ENCODE measurements around the gene NIP7. TPM values are rescaled to one million over a fixed set of nuclear protein-coding genes. Genes with fewer than 3 reads are reported as not detected.

Gene NIP7
- total RNA-seq, 1 experiment from 2014 or later = 25.4 TPM

DNA sequence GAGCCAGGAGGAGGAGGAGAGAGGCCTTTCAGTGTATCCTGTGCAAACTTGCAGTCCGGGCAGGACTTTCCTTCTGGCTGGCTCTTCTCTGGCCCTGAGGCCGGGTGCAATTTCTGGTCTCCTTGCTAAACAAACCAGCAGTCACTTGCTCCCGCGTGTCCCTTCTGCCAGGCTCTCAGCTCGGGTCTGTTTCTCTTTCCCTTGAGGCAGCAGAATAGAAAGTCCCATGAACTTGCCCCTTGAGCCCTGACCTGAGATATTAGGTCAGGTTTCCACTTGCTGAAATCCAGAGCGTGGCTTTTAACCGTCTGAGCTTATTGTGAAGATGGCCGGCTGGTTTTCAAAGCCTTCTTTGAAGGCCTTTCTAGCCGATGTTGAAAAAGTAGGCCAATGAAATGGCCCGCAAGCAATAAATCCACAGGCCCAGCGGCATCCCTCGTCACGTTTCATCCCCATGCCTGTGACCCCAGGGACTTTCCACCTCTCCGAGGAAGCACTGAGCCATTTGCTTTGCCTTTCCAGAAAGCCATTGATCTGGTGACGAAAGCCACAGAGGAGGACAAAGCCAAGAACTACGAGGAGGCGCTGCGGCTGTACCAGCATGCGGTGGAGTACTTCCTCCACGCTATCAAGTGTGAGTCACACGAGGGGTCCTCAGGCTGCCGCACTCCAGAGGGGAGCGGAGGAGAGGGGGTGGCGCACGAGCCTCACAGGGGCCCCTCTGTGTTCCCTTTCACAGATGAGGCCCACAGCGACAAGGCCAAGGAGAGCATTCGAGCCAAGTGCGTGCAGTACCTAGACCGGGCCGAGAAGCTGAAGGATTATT lies 23.9 kb upstream of the NIP7 start:
- Histone ChIP-seq H3K9me2 (replicated peaks; ENCODE audit: low read length) (no peaks in the 10 kb centered on the region), H3K4me2 (ENCODE audit: low read length) (no peak overlapping the region), H3K27ac (ENCODE audit: low read length) (no peak overlapping the region), H3K79me2 (ENCODE audit: low read length) (peaks cover 32% of the 10 kb centered on the region), H3K4me3 (ENCODE audit: low read length) (no peak overlapping the region), H3F3A (ENCODE audit: low read length, unreplicated experiment) (no peaks in the 10 kb centered on the region), H3K4me1 (ENCODE audit: insufficient read depth, low read length) (no peaks in the 10 kb centered on the region), H4K20me1 (ENCODE audit: low read length) (no peaks in the 10 kb centered on the region), H3K9ac (ENCODE audit: low read length) (no peak overlapping the region), H3K9me3 (ENCODE audit: low read length) (no peaks in the 10 kb centered on the region), H3K27me3 (ENCODE audit: low read length) (no peaks in the 10 kb centered on the region), H3K36me3 (ENCODE audit: low read depth, low read length) (peaks cover 14% of the 10 kb centered on the region; the same call in 1 of the 2 replicates), H2AFZ (ENCODE audit: low read length) (no peak overlapping the region)
- no peak for ATAC-seq
- ChIA-PET CTCF (no interaction called here), POLR2A (ENCODE audit: unreplicated experiment) (no interaction called here)
- TF ChIP-seq, protein P1, sequence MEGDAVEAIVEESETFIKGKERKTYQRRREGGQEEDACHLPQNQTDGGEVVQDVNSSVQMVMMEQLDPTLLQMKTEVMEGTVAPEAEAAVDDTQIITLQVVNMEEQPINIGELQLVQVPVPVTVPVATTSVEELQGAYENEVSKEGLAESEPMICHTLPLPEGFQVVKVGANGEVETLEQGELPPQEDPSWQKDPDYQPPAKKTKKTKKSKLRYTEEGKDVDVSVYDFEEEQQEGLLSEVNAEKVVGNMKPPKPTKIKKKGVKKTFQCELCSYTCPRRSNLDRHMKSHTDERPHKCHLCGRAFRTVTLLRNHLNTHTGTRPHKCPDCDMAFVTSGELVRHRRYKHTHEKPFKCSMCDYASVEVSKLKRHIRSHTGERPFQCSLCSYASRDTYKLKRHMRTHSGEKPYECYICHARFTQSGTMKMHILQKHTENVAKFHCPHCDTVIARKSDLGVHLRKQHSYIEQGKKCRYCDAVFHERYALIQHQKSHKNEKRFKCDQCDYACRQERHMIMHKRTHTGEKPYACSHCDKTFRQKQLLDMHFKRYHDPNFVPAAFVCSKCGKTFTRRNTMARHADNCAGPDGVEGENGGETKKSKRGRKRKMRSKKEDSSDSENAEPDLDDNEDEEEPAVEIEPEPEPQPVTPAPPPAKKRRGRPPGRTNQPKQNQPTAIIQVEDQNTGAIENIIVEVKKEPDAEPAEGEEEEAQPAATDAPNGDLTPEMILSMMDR (conservative IDR thresholded peaks at IDR 0.05; ENCODE audit: low read depth, low read length) = no peak
- TF ChIP-seq EZH2 (IDR thresholded peaks at IDR 0.05; ENCODE audit: low read length, unreplicated experiment) (no peak), EZH2phosphoT487 (IDR thresholded peaks at IDR 0.05; ENCODE audit: borderline replicate concordance, low read length) (no peak)
- no TSS peak for BruUV-seq (replicated peaks)
- DNase-seq = no peak
- intact Hi-C loops (cut with micrococcal nuclease) = no loop called here

DNA sequence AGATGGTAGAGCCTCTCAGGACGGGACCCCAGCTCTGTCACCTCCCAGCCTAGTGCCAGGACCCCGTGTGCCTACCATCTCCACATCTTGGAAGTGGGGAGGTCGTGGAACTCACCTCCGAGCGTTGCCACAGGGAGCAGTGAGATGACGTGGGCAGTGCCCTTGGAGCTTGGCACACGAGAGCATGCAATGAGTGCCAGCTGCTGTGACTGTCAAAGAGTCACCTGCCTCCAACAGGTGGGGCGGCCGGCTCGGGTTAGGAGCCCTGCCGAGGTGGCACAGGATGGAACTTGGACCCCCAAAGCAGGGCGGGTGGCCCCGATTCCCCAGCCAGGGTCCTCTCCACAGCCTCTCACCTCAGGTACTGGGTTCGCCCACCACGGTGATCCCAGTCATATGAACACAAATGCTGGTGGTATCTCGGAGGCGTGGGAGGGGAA lies 23.0 kb upstream of the NIP7 start:
- Histone ChIP-seq H3K36me3 (ENCODE audit: low read depth, low read length) (peaks cover 22% of the 10 kb centered on the region; the same call in 1 of the 2 replicates), H3K79me2 (ENCODE audit: low read length) (peaks cover 30% of the 10 kb centered on the region), H3K4me1 (ENCODE audit: insufficient read depth, low read length) (no peaks in the 10 kb centered on the region), H3K9me3 (ENCODE audit: low read length) (no peaks in the 10 kb centered on the region), H4K20me1 (ENCODE audit: low read length) (no peaks in the 10 kb centered on the region), H3K9me2 (replicated peaks; ENCODE audit: low read length) (no peaks in the 10 kb centered on the region), H3F3A (ENCODE audit: low read length, unreplicated experiment) (no peaks in the 10 kb centered on the region), H3K27me3 (ENCODE audit: low read length) (no peaks in the 10 kb centered on the region), H3K9ac (ENCODE audit: low read length) (no peak overlapping the region), H2AFZ (ENCODE audit: low read length) (no peak overlapping the region), H3K27ac (ENCODE audit: low read length) (no peak overlapping the region), H3K4me2 (ENCODE audit: low read length) (no peak overlapping the region), H3K4me3 (ENCODE audit: low read length) (no peak overlapping the region)
- DNase-seq (no peak), ATAC-seq (no peak)
- intact Hi-C loops (cut with micrococcal nuclease) = no loop called here
- no peak for TF ChIP-seq EZH2 (IDR thresholded peaks at IDR 0.05; ENCODE audit: low read length, unreplicated experiment)
- TF ChIP-seq, protein P1 (conservative IDR thresholded peaks at IDR 0.05; ENCODE audit: low read depth, low read length) = no peak
- TF ChIP-seq EZH2phosphoT487 (IDR thresholded peaks at IDR 0.05; ENCODE audit: borderline replicate concordance, low read length) = no peak
- CTCF ChIA-PET = no interaction called here
- POLR2A ChIA-PET (ENCODE audit: unreplicated experiment) = no interaction called here
- BruUV-seq (replicated peaks) = no TSS peak
